Stimulated activated CD4-positive, alpha-beta T cell treated with anti-CD3 and anti-CD28 coated beads, TNF-alpha, amount 100 ng/mL, for 1 hour (primary cell): ENCODE measurements around the gene RMC1.
"Not testable (repeated sequence)": the region's sequence is repeated elsewhere in the genome, so short reads cannot be mapped to it uniquely, and the experiment has no call there.

Source experiments
- DNase-seq, 3 donors: peaks; one replicate each; pipeline ENCODE4 v3.0.0-alpha.2; 2020; ENCODE audit warnings: low read depth in 3 of 3, low spot score in 1 of 3

Gene RMC1

DNA sequence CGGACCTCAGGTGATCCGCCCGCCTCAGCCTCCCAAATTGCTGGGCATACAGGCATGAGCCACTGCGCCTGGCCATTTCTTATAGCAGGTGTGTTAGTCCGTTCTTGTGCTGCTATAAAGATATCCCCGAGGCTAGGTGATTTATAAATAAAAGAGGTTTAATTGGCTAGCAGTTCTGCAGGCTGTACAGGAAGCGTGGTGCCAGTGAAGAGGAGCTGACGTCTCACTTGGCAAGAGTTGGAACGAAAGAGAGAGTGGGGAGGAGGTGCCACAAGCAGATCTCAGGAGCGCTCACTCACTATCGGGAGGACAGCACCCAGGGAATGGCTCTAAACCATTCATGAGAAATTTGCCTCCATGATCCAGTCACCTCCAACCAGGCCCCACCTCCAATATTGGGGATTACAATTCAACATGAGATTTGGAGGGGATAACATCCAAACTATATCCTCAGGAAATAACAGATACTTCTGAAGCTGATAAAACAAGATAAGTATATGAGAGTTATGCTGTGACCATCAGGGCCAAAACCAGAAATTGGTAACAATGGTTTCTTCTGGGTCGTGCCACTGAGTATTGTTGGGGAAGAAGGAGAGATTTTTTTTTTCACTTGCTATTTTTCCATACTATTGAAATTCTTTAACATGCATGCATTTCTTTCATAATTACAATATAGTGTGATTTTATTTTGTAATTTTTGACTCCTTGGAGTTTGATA lies 7.4 kb upstream of the RMC1 start:
- DNase-seq, result no peak

DNA sequence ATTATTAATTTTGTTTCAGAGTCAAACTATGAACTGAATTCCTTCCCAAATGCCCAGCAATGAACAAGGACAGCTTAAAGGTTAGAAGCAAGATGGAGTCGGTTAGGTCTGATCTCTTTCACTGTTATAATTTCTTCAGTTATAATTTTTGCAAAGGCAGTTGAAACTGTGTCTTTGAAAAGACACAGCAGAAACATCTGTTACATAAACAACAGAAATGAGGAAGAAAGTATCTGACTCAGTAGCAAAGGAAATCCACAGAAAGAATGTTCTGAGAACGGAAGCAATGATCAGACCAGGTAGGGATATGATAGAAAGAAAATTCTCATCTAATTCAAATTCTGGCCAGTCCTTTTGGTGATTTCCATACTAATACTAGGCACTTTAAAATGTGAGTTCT lies 5.2 kb upstream of the RMC1 start:
- no peak for DNase-seq

GRCh38 chr18:23498877-23499276 lies 4.4 kb upstream of the RMC1 start:
- peak in 2 of 3 donors; percentile 32 to 56 for DNase-seq

GRCh38 chr18:23499291-23499781 lies 4.0 kb upstream of the RMC1 start:
- DNase-seq, result no peak

- no peak for DNase-seq
These were observed 1.7 kb upstream of the RMC1 start for GRCh38 chr18:23501626-23502025.

DNA sequence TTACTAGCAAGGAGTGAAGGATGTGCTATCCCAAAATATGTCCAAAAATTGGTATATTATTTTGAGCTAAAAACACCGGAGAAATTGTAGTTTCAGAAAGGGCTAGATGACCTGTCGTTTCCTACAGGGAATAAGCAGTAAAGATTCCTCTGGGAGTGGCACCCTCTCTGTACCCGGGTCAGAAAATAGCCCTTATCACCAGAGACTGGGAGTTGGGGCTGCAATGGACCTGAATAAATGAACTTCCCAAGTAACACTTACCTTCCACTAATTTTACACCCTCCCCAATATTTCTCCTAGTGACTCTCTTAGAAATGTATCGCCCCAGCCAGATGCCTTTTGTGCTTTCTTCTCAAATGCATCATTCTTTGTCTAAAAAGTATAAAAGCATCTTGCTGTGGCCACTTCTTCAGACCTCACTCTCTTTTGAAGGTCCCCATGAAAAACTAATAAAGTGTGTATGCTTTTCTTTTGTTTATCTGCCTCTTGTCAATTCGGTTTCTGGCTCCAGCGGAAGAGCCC lies 734 bp upstream of the RMC1 start:
- no peak for DNase-seq

- no peak for DNase-seq
These were observed 643 bp downstream of the RMC1 start for GRCh38 chr18:23503963-23504344.

- no peak for DNase-seq
These were observed 1.4 kb downstream of the RMC1 start for GRCh38 chr18:23504720-23505119.

DNA sequence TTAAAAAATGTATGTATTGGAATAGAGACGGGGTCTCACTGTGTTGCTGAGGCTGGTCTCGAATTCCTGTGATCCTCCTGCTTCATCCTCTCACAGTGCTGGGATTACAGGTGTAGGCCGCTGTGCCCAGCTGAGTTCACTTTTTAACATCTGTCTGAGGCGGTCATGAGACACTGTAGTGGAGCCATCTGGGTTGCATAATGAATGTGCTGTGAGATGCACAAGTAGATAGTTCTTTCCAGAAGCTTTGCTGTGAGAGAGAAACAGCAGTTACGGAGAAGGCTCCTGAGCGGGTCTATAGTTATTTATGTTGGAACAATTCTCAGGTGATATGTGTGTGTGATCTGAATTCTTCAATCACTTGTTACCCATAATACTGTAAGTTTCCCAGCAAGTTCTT lies 3.1 kb downstream of the RMC1 start:
- no peak for DNase-seq

- DNase-seq, result not testable (repeated sequence)
These were observed 7.6 kb downstream of the RMC1 start for GRCh38 chr18:23510923-23511322.

DNA sequence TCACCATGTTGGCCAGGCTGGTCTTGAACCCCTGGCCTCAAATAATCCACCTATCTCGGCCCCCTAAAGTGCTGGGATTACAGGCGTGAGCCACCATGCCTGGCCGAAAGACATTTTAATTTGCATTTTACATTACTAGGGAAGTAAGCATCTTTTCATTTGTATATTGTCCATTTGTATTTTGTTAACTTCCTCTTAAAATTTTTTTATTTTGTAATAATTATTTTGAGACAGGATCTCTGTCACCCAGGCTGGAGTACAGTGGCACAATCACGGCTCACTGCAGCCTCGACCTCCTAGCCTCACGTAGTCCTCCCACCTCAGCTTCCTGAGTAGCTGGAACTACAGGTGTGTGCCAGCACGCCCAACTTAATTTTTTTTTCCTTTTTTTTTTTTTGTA lies 8.9 kb downstream of the RMC1 start:
- not testable (repeated sequence) for DNase-seq

GRCh38 chr18:23512641-23513040 lies 9.3 kb downstream of the RMC1 start:
- no peak for DNase-seq

- peak; percentile 40 to 53 (median 49) for DNase-seq
These were observed 12.7 kb downstream of the RMC1 start for GRCh38 chr18:23515911-23516546.

GRCh38 chr18:23519734-23520133 lies 16.4 kb downstream of the RMC1 start:
- DNase-seq, result no peak

DNA sequence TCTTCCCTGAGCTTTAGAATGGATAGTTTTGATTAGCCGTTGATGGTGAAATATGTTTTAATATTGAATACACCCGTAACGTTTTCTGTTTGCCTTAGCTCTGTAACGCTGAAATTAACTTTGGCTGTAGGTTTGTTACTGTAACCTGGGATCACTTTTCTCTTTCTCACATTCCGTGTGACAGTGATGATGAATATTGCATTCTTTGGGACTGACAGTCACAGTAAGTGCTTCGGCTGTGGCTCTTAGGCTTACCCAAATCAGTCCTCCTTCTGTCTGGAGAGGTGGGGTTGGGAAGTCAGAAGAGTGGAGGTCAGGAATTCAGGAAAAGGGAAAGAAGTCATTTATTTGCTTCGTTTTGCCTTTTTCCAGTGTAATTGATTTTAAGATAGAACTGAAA lies 18.0 kb downstream of the RMC1 start:
- DNase-seq, result no peak

- no peak for DNase-seq
These were observed 18.6 kb downstream of the RMC1 start for GRCh38 chr18:23521907-23522306.

GRCh38 chr18:23523429-23524212 lies 20.3 kb downstream of the RMC1 start:
- DNase-seq, result no peak

DNA sequence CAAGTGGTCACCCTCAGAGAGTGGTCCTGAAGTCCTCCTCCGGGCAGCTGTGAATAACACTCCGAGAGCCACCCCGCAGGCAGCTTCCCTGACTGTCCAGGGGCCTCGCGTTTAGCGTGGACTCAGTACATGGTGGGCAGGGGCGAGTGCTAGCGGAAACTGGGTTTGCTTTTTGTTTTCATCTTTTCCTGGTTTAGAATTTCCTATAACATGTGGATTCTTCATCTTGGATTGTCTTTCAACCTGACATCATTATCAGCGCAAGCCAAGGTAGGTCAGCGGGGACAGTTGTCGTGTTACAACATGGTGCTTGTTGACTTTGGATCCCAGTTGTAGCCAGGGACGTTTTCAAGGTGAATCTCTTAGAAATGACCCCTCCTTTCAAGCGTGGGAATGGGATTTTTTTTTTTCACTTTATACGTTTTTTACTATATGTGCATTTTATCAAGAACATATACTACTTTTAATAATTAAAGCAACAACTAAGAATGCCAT lies 20.9 kb downstream of the RMC1 start:
- DNase-seq, result no peak

DNA sequence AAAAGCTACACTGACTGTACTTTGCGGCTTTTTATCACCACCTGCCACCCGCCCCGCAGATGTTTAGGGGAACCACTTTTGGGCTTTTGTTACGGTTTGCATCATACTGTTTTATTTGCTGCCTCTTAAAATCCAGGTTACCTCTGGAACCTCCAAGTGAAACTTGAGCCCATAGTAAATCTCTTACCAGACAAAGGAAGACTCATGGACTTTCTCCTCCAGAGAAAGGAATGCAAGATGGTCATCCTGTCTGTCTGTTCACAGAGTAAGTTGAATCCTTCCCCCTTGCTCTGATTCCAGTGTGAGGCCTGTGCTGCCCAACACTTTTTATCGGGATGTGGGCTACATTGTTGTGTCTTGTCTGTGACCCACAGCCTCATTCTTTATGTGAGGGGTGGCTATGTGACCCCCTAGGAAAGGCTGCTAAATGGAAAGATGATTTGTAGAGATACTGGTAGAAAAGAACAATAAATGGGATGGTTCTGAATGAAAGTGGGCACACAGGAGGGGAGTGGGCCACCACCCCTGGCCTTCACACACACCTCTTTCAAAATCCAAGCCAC lies 23.3 kb downstream of the RMC1 start:
- DNase-seq, result no peak

DNA sequence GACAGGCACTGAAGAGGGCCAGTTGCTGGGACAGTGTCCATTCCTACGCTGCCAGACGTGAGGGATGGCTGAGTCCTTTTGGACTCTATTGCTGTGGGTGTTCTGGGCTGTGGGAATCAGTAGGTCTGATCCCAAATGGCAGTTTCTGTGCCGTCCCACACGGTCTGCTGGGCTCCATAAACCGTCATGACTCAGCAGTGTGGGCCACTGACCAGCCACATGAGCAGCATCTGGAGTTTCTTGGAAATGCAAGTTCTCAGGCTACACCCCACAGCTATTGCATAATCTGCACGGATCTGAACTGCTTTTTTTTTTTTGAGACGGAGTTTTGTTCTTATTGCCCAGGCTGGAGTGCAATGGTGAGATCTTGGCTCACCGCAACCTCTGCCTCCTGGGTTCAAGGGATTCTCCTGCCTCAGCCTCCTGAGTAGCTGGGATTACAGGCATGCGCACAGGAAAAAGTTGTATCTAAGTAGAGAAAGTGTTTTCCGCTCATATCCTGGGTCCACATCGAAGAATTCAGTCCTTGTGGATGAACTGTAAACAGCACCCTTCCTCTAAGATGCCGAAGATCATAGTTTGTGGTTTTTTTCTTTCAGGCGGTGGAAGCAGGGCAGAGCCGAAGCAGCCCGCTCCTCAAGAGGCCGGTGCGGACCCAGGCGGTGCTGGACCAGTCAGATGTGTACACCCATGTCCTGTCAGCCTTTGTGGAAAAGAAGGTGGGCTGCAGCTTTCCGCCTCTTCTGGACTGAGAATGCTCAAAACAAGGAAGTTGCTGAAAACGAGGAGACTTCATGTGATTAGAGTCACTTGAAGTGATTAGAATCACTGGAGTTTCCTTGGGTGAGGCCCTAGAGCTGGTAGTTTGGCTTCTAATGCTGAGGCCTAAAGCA lies 25.5 kb downstream of the RMC1 start:
- no peak for DNase-seq
